Hepatocyte (in vitro differentiated cells): ENCODE data around the gene ZNF569. TPM values are rescaled to one million over a fixed set of nuclear protein-coding genes. Genes with fewer than 3 reads are reported as not detected.

Experiments used
- DNase-seq: peaks from one replicate; pipeline ENCODE4 v3.0.0-alpha.2; 2016; ENCODE audit warnings: low spot score
- H2AFZ ChIP-seq: fragments of 200-600 bp; sonication (generic); 2 replicates; pipeline ENCODE4 v1.6.0; 2016; ENCODE audit warnings: antibody characterized with exemption, mild to moderate bottlenecking
- H3K27ac ChIP-seq: fragments of 200-600 bp; sonication (generic); 2 replicates; pipeline ENCODE4 v1.5.1; 2016; ENCODE audit warnings: mild to moderate bottlenecking
- H3K27me3 ChIP-seq: fragments of 200-600 bp; sonication (generic); 2 replicates; pipeline ENCODE4 v1.6.1; 2016
- H3K36me3 ChIP-seq: fragments of 200-600 bp; sonication (generic); replicated peaks from 2 replicates; pipeline ENCODE4 v1.5.1; 2016; ENCODE audit warnings: low read depth; ENCODE audit not compliant: insufficient read depth
- H3K4me1 ChIP-seq: fragments of 200-600 bp; sonication (generic); 2 replicates; pipeline ENCODE4 v1.5.1; 2016; ENCODE audit warnings: mild to moderate bottlenecking, moderate library complexity; ENCODE audit not compliant: insufficient read depth
- H3K4me2 ChIP-seq: fragments of 200-600 bp; sonication (generic); 2 replicates; pipeline ENCODE4 v1.6.0; 2016
- H3K4me3 ChIP-seq: fragments of 200-600 bp; sonication (generic); 2 replicates; pipeline ENCODE4 v1.5.1; 2016; ENCODE audit warnings: mild to moderate bottlenecking
- H3K79me2 ChIP-seq: fragments of 200-600 bp; sonication (generic); 2 replicates; pipeline ENCODE4 v1.6.0; 2017; ENCODE audit warnings: mild to moderate bottlenecking
- H3K9me2 ChIP-seq: fragments of 200-600 bp; sonication (generic); replicated peaks from 2 replicates; pipeline ENCODE4 v1.6.0; 2017; ENCODE audit warnings: mild to moderate bottlenecking; ENCODE audit not compliant: insufficient read depth
- H3K9me3 ChIP-seq: fragments of 200-600 bp; sonication (generic); 2 replicates; pipeline ENCODE4 v1.5.1; 2016; ENCODE audit warnings: low read depth, mild to moderate bottlenecking
- H4K20me1 ChIP-seq: fragments of 200-600 bp; sonication (generic); 2 replicates; pipeline ENCODE4 v1.6.0; 2016; ENCODE audit warnings: mild to moderate bottlenecking; ENCODE audit not compliant: insufficient read depth, poor library complexity, severe bottlenecking
- EZH2 ChIP-seq: fragments of 200-600 bp; sonication (generic); IDR thresholded peaks from 2 replicates; pipeline ENCODE4 v1.6.1; 2016; ENCODE audit warnings: antibody characterized with exemption, mild to moderate bottlenecking, borderline replicate concordance
- EZH2phosphoT487 ChIP-seq: fragments of 200-600 bp; sonication (generic); IDR thresholded peaks from one replicate; pipeline ENCODE4 v1.6.1; 2018; ENCODE audit warnings: antibody characterized with exemption, mild to moderate bottlenecking, low read depth, moderate library complexity; ENCODE audit not compliant: unreplicated experiment, severe bottlenecking
- WGBS: methylation state at CpG from one replicate; pipeline ENCODE4 v1.1.6; 2016; ENCODE audit warnings: low lambda C conversion rate; ENCODE audit errors: missing lambda C conversion rate; 5-methylcytosine and 5-hydroxymethylcytosine counted together
- polyA plus RNA-seq: library from polyadenylated mRNA; unstranded; fragments of >200 nt; fragmentation: Nextera tagmentation; extraction: Ambion mirVana; gene quantifications from 2 replicates; pipeline ENCODE4 v1.2.1, GENCODE V29; 2016
- total RNA-seq: library from RNA; depleted of rRNA; stranded (reverse); fragments of >200 nt; gene quantifications from 2 replicates; pipeline ENCODE4 v1.2.3, GENCODE V29; 2014
- TF ChIP-seq, protein P1 (sequence below): fragments of 200-600 bp; sonication (generic); IDR thresholded peaks from 2 replicates; pipeline ENCODE4 v1.5.1; 2016; ENCODE audit warnings: antibody characterized with exemption, mild to moderate bottlenecking; ENCODE audit not compliant: poor library complexity

The ZNF569 gene
- total and polyA plus RNA-seq, 2 experiments from 2014 or later, result 3.6 to 5.9 TPM

DNA sequence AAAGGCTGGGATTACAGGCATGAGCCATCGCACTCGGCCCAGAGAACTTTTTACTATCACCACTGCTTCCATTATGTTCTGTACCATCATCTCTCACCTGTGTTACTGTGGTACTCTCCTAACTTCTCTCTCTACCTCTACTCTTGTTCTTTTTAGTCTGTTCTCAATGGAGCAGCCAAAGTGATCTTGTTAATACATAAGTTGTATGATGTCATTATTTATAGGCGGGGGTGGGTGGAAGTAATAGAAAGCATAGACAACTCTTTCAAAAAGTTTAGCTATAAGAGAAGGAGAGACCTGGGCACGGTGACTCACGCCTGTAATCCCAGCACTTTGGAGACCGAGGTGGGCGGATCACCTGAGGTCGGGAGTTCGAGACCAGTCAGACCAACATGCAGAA is 4.9 kb upstream of the ZNF569 start:
- no peaks in the 10 kb centered on the region for H4K20me1 ChIP-seq
- no peaks in the 10 kb centered on the region for H3K9me2 ChIP-seq
- H3K27ac ChIP-seq, result no peak overlapping the region
- peaks cover 13% of the 10 kb centered on the region for H3K9me3 ChIP-seq
- WGBS, result 96% methylated on average over 9 of the region's 9 CpGs
- H3K4me3 ChIP-seq, result no peak overlapping the region
- no peak overlapping the region for H3K4me2 ChIP-seq
- H2AFZ ChIP-seq, result no peak overlapping the region
- peaks cover 6% of the 10 kb centered on the region for H3K4me1 ChIP-seq
- H3K27me3 ChIP-seq, result no peaks in the 10 kb centered on the region
- peaks cover 4% of the 10 kb centered on the region for H3K36me3 ChIP-seq
- peaks cover 32% of the 10 kb centered on the region for H3K79me2 ChIP-seq
- DNase-seq, result no peak
- no peak for TF ChIP-seq EZH2
- TF ChIP-seq, protein P1, sequence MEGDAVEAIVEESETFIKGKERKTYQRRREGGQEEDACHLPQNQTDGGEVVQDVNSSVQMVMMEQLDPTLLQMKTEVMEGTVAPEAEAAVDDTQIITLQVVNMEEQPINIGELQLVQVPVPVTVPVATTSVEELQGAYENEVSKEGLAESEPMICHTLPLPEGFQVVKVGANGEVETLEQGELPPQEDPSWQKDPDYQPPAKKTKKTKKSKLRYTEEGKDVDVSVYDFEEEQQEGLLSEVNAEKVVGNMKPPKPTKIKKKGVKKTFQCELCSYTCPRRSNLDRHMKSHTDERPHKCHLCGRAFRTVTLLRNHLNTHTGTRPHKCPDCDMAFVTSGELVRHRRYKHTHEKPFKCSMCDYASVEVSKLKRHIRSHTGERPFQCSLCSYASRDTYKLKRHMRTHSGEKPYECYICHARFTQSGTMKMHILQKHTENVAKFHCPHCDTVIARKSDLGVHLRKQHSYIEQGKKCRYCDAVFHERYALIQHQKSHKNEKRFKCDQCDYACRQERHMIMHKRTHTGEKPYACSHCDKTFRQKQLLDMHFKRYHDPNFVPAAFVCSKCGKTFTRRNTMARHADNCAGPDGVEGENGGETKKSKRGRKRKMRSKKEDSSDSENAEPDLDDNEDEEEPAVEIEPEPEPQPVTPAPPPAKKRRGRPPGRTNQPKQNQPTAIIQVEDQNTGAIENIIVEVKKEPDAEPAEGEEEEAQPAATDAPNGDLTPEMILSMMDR, result no peak

DNA sequence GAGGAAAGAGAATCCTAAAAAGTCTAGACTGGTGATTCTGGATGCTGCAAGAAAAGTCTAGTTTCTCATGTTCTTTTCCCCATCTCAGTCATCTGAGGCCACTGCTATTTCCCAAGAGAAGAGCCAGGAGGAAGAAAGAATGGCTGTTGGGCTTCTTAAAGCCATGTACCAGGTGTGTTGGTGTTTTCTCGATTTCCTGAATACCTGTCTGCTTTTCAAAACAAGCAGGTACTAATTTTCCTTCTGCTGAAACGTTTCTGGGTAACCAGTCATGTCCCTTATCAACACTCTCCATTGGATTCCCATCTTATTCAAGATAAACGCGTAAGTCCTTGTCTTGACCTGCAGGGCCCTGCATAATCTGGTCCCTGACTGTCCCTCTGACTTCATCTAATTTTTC is 3.0 kb upstream of the ZNF569 start:
- Histone ChIP-seq H3K36me3 (no peaks in the 10 kb centered on the region), H3K9me3 (peaks cover 7% of the 10 kb centered on the region), H3K27ac (no peak overlapping the region), H3K27me3 (no peaks in the 10 kb centered on the region), H3K4me2 (peak overlapping the region; percentile 97), H3K9me2 (no peaks in the 10 kb centered on the region), H3K4me3 (peak overlapping the region; percentile 86), H2AFZ (peak overlapping the region; percentile 94), H3K4me1 (peaks cover 11% of the 10 kb centered on the region), H3K79me2 (peaks cover 43% of the 10 kb centered on the region), H4K20me1 (no peaks in the 10 kb centered on the region)
- TF ChIP-seq EZH2 (no peak), EZH2phosphoT487 (no peak)
- TF ChIP-seq, protein P1, result no peak
- WGBS, result 82% methylated on average over 4 of the region's 4 CpGs
- DNase-seq, result no peak

DNA sequence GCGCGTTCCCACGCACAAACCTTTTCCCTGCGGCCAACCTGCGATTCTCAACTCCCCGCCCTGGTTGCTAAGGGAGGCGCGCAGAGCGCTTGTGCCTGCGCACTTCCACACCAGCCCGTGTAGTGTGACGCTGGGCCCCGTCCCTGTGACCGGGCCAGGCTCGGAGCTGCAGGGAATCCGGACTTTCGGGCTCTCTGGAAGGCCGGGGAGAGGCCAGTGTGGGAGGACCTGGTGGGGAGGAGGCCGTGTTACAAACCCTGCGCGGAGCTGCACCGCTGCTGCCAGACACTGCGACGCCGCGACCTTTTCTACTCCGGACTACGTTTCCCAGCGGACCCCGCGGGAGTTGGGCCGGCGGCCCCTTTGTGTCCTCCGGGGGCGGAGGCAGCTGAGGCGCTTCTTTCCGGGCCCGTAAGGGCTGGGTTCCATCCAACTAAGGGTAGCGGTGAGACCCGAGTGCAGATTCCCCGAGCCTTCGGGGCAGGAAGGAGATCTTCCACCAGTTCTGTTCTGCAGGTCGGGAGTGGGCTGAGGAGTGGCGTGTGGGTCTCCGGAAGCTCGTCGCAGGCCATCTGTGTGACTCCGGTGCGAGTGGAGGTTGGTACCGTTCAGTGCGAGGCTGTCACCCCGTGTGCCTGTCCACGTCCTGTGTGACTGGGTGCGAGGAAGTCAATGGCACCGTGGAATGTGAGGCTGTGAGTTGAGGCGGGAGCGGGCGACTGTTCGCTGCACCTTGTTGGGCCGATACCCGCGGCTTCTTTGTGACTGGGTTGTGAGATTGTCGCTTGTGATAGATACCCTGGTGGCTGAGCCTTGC is 1.9 kb upstream of the ZNF569 start, which contains the start of gene ZNF570:
Gene ZNF570 (plus strand): TSS at position 396 of the 817 bp plus-strand sequence. CDS start 999 bp downstream, outside the sequence.
- Histone ChIP-seq H3K9me2 (no peaks in the 10 kb centered on the region), H2AFZ (peak within 1 kb of the TSS; percentile 94), H3K27ac (peak within 1 kb of the TSS; percentile 94), H3K4me1 (peaks cover 11% of the 10 kb centered on the region), H3K4me3 (peak within 1 kb of the TSS; percentile 86), H3K4me2 (peak within 1 kb of the TSS; percentile 97), H3K27me3 (no peaks in the 10 kb centered on the region), H3K36me3 (no peaks in the 10 kb centered on the region), H4K20me1 (no peaks in the 10 kb centered on the region), H3K9me3 (peaks cover 10% of the 10 kb centered on the region), H3K79me2 (peaks cover 47% of the 10 kb centered on the region)
- peak; percentile 93 for DNase-seq
- TF ChIP-seq, protein P1, result no peak
- TF ChIP-seq EZH2 (no peak), EZH2phosphoT487 (no peak)
- 1% methylated on average over 63 of the region's 63 CpGs for WGBS
